ENCODE data around the gene DAGLB. TPM values are rescaled to one million over a fixed set of nuclear protein-coding genes. Genes with fewer than 3 reads are reported as not detected.

Gene DAGLB
- total RNA-seq, 2 donors from 2014 or later: 9.7 to 20.4 TPM

GRCh38 chr7:6482743-6483119 is 35.0 kb upstream of the DAGLB start:
- DNase-seq (ENCODE audit: low spot score): no peak
- no peaks in the 10 kb centered on the region for H3K9me3 ChIP-seq
- peak overlapping the region; percentile 80 to 94 for H3K27ac ChIP-seq
- H3K36me3 ChIP-seq: no peaks in the 10 kb centered on the region
- no peaks in the 10 kb centered on the region for H3K27me3 ChIP-seq (replicated peaks; ENCODE audit: insufficient read depth)
- peak overlapping the region; percentile 76 to 99 for H3K4me3 ChIP-seq
- WGBS: 20% methylated on average over 6 of the region's 6 CpGs
- peaks cover 7% of the 10 kb centered on the region for H3K4me1 ChIP-seq (replicated peaks)
- TF ChIP-seq CTCF (IDR thresholded peaks at IDR 0.05): no peak
- no peak for TF ChIP-seq POLR2A (IDR thresholded peaks at IDR 0.05)
- no peak for TF ChIP-seq POLR2AphosphoS5 (IDR thresholded peaks at IDR 0.05)
- intact Hi-C loops (cut with DNase I): no loop called here

GRCh38 chr7:6482307-6482706 is 34.6 kb upstream of the DAGLB start:
- DNase-seq (ENCODE audit: low spot score): no peak

GRCh38 chr7:6481445-6481844 is 33.7 kb upstream of the DAGLB start:
- no peak for DNase-seq (ENCODE audit: low spot score)
- H3K27me3 ChIP-seq (replicated peaks; ENCODE audit: insufficient read depth): no peaks in the 10 kb centered on the region
- peaks cover 13% of the 10 kb centered on the region for H3K4me1 ChIP-seq (replicated peaks)

More at GRCh38 chr7:6482307-6482706, 34.6 kb upstream of the DAGLB start:
- no peaks in the 10 kb centered on the region for H3K9me3 ChIP-seq
- H3K36me3 ChIP-seq: no peaks in the 10 kb centered on the region
- H3K4me1 ChIP-seq (replicated peaks): peaks cover 9% of the 10 kb centered on the region
- peak overlapping the region; percentile 76 to 99 for H3K4me3 ChIP-seq
- intact Hi-C loops (cut with DNase I): no loop called here
- peak overlapping the region; percentile 19 to 80 for H3K27ac ChIP-seq
- WGBS: 54% methylated on average over 4 of the region's 4 CpGs
- H3K27me3 ChIP-seq (replicated peaks; ENCODE audit: insufficient read depth): no peaks in the 10 kb centered on the region
- no peak for TF ChIP-seq CTCF (IDR thresholded peaks at IDR 0.05)
- no peak for TF ChIP-seq POLR2AphosphoS5 (IDR thresholded peaks at IDR 0.05)
- TF ChIP-seq POLR2A (IDR thresholded peaks at IDR 0.05): no peak

GRCh38 chr7:6480323-6480660 is 32.5 kb upstream of the DAGLB start:
- Histone ChIP-seq H3K27ac (peak overlapping the region in 1 of 2 donors; percentile 8), H3K36me3 (no peaks in the 10 kb centered on the region), H3K27me3 (replicated peaks; ENCODE audit: insufficient read depth) (no peaks in the 10 kb centered on the region), H3K4me3 (no peak overlapping the region), H3K9me3 (no peaks in the 10 kb centered on the region), H3K4me1 (replicated peaks) (peaks cover 13% of the 10 kb centered on the region)
- TF ChIP-seq POLR2AphosphoS5 (IDR thresholded peaks at IDR 0.05) (no peak), POLR2A (IDR thresholded peaks at IDR 0.05) (no peak), CTCF (IDR thresholded peaks at IDR 0.05) (no peak)
- WGBS: 62% methylated on average over 5 of the region's 5 CpGs
- no peak for DNase-seq (ENCODE audit: low spot score)
- intact Hi-C loops (cut with DNase I): no loop called here

More at GRCh38 chr7:6481445-6481844, 33.7 kb upstream of the DAGLB start:
- H3K27ac ChIP-seq: no peak overlapping the region
- no peak for TF ChIP-seq CTCF (IDR thresholded peaks at IDR 0.05)
- no peak for TF ChIP-seq POLR2AphosphoS5 (IDR thresholded peaks at IDR 0.05)
- TF ChIP-seq POLR2A (IDR thresholded peaks at IDR 0.05): no peak
- intact Hi-C loops (cut with DNase I): no loop called here
- H3K4me3 ChIP-seq: no peak overlapping the region
- H3K9me3 ChIP-seq: no peaks in the 10 kb centered on the region
- H3K36me3 ChIP-seq: no peaks in the 10 kb centered on the region
- WGBS: 73% methylated on average over 6 of the region's 6 CpGs

- H3K4me1 ChIP-seq (replicated peaks): peaks cover 13% of the 10 kb centered on the region
- no peaks in the 10 kb centered on the region for H3K27me3 ChIP-seq (replicated peaks; ENCODE audit: insufficient read depth)
- H3K36me3 ChIP-seq: no peaks in the 10 kb centered on the region
- intact Hi-C loops (cut with DNase I): no loop called here
- DNase-seq (ENCODE audit: low spot score): no peak
- no peak overlapping the region for H3K27ac ChIP-seq
- H3K9me3 ChIP-seq: no peaks in the 10 kb centered on the region
- 85% methylated on average over 8 of the region's 8 CpGs for WGBS
- H3K4me3 ChIP-seq: no peak overlapping the region
- TF ChIP-seq CTCF (IDR thresholded peaks at IDR 0.05): no peak
- TF ChIP-seq POLR2AphosphoS5 (IDR thresholded peaks at IDR 0.05): no peak
- TF ChIP-seq POLR2A (IDR thresholded peaks at IDR 0.05): no peak
These were observed 31.3 kb upstream of the DAGLB start for GRCh38 chr7:6479067-6479466.

All from prostate gland (tissue), 2 donors.